Stimulated activated CD4-positive, alpha-beta T cell treated with anti-CD3 and anti-CD28 coated beads, Interleukin-1b, Interleukin-23, amount 100 ng/mL, for 24 hours (primary cell): ENCODE measurements around the gene GPR22.

ENCODE experiments used
- DNase-seq, 4 experiments: peaks; one replicate each; pipeline ENCODE4 v3.0.0-alpha.2; 2020; ENCODE audit warnings: low read depth in 4 of 4, low spot score in 1 of 4

GPR22 gene, protein sequence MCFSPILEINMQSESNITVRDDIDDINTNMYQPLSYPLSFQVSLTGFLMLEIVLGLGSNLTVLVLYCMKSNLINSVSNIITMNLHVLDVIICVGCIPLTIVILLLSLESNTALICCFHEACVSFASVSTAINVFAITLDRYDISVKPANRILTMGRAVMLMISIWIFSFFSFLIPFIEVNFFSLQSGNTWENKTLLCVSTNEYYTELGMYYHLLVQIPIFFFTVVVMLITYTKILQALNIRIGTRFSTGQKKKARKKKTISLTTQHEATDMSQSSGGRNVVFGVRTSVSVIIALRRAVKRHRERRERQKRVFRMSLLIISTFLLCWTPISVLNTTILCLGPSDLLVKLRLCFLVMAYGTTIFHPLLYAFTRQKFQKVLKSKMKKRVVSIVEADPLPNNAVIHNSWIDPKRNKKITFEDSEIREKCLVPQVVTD

DNA sequence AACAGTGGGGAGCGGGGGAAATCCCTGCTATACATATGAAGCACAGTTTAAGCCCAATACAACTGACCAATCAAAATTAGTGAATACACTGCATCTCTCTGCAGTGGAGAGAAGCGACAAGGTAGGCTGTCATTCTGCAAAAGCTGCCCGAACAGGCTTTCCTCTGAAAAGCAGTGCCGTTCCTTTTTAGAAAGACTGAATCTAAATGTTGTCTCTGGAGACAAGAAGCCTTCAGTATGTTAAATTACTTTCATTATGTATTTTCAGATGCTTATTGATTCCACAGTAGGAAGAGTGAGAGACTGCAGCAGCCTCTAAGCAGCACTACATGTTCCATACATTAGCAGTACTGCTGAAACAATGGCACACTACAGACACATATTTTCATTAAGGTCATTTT is at the start of gene GPR22:
TSS of gene GPR22 (plus strand) at position 129 of the 400 bp plus-strand sequence. CDS start 4,004 bp downstream, outside the sequence.
- DNase-seq: no peak

DNA sequence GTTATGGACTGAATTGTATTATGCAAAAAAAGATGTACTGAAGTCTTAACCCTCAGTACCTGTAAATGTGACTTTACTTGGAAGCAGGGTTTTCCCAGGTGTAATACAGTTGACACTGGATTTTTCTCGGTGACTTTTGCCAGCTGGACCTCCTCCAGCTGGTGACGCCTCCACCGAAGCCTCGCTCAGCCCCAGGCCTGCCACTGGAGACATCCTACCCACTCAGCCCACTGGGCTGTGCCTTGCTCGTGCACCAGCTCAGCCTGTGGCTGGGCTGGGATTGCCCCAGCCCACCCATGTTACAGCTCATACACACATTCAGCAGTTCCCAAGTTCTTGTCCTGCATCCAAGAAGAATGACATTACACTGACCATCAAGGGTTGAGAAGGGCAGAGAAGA is 42.4 kb upstream of the GPR22 start:
- no peak for DNase-seq

DNA sequence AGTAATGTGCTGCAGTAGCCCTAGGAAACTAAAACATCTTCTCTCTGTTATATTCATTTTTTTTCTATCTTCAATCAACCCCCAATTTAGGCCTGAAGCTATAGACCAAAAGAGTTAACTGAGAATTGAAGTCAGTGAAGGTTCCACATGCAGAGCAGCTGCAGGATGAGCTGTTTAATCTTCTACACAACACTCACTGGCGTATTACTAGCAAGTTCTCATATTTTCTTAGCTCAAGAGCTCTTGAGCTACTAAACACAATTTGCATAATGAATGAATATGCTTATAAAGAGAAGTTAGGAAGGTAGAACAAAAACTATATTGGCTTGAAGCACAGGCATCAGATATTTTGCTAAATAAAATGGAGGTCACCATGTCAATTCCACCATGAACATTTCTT is 41.2 kb upstream of the GPR22 start:
- no peak for DNase-seq

DNA sequence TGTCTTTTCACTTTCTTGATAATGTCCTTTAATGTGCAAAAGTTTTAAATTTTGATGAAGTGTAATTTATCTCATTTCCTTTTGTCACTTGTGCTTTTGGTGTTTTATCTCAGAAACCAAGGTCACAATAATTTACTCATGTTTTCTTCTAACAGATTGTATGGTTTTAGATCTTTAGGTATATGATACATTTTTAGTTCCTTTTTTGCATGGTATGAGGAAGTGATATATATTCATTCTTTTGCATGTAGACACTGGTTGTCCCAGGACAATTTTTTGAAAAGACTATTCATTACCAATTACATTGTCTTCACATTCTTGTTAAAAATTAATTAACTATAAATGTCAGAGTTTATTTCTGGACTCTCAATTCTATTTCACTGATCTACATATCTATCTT is 39.8 kb upstream of the GPR22 start:
- no peak for DNase-seq

DNA sequence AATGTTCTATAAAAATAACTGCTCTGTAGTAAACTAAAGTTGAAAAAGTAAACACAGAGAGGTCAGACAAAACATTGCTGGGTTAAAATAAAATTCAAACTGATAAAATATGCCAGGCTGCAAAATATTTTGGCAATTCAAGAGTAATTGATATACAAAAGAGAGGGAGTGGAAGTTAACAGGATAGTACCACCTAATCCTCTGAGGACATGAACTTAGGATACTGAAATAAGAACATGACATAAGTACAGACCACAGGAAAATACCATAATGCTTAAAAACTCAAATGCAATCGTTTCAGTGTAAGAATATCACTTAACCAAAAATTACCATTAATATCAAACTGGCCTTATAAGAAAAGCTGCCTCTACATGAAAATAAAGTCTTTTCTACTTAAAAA is 37.6 kb upstream of the GPR22 start:
- no peak for DNase-seq

DNA sequence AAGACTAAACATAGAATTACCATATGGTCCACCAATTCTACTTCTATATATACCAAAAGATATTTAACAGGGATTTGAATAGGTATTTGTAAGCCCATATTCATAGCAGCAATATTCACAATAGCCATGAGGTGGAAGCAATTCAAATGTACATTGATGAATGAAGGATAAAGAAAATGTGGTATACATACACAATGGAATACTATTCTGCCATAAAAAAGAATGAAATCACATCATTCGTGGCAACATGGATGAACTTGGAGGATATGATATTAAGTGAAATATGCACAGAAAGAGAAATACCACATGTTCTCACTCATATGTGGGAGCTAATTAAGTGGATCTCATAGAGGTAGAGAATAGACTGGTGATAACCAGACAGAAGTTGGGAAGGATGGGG is 34.1 kb upstream of the GPR22 start:
- DNase-seq: no peak

DNA sequence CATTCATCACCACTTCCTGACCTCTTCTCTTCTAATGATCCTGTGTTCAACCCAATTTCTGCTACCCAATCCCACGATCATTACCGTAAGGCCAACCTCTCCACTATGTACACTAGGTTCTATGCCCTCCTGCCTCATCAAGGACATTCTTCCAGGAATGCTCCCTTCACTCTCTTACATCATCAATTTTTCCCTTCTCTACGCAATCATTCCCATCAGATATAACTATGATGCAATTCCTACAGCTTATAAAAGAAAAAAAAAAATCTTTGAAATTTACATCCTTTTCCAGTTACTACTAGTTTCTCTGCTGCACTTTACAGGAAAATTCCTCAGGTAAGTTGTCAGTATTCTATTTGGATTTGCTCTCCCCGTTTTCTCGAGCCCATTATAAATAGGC is 30.8 kb upstream of the GPR22 start:
- DNase-seq: no peak

DNA sequence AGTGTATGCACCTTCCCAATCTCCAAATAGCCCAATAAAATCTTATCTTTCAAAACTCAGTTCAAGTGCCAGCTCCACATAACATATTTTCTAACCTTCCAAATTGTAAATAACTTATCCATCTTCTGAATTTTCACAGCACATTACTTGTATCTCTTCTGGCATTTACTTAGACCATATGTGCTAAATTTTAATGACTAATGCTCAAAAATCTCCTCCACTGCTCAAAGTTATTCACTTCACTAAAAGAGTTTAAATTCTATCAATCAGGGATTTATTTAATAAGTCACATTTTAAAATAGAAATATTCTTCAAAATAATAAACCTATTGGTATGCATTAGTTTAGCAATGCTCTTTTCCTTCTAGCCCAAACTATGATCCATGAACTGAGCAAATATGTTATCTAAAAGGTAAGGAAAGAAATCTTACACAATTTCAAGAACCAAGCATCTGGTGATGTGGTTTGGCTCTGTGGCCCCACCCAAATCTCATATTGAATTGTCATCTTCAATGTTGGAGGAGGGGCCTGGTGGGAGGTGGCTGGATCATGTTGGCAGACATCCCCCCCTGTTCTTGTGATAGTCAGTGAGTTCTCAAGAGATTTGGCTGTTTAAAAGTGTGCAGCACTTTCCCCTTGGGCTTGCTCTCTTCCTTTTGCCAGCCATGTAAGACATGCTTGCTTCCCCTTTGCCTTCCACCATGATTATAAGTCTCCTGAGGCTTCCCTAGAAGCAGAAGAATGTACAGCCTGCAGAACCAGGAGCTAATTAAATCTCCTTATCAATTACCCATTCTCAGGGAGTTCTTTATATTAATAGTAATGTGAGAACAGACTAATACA is 28.1 kb upstream of the GPR22 start:
- no peak for DNase-seq

DNA sequence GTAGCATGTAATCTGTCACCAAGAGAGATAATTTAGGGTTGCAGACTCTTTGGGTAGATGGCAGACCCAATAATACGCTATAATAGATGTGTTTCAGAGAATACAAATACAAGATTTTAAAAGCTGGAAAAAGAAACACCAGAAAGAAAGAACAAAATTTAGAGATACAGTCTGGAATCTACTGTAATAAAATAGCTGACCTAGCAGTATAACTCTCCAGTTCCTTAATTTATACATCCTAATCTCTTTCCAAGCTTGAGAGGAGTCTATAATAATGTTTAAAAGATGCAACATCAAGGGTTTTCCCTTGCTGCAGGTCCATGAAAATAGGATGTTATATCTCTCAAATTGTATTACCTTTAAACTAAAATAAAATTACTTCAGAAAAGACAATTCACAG is 27.2 kb upstream of the GPR22 start:
- DNase-seq: no peak

DNA sequence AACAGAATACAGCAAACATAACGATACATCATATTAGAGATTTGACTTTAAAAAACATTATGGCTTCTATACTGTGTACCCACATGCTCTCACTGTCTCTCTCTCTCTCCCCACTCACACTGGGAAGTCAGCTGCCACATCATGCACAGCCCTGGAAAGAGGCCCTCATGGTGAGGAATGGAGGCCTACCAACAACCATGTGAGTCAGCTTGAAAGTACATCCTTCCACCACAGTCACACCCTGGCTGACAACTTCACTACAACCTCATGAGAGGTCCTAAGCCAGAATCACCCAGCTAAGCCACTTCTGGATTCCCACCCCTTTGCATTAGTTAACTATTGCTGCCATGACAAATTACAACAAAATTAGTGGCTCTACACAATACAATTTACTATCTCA is 23.3 kb upstream of the GPR22 start:
- DNase-seq: no peak

DNA sequence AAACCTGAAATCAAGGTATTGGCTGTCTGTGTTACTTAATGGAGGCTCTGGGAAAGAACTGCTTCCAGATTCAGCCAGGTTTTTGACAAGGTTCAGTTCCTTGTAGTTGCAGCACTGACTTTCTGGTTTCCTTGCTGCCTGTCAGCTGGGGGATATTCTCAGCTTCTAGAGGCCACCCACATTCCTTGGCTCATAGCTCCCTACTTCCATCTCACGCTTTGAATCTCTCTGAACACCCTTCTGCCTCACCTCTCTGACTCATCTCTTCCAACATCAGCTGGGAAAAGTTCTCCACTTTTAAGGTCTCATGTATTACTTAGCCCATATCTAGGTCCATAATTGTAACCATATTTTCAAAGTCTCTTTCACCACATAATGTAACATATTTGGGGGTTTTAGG is 22.9 kb upstream of the GPR22 start:
- DNase-seq: no peak

DNA sequence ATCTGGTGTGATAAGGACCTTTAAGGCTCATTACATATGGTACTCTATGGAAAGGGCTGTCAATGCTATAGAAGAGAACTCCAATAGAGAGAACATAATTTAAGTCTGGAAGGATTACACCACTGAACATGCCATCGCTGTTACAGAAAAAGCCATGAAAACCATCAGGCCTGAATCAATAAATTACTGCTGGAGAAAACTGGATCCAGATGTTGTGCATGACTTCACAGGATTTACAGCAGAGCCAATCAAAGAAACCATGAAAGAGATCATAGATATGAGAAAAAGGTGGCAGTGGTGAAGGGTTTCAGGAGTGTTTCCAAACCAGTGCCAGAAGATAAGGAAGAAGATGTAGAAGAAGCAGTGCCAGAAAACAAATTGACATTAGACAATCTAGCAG is 18.9 kb upstream of the GPR22 start:
- no peak for DNase-seq

DNA sequence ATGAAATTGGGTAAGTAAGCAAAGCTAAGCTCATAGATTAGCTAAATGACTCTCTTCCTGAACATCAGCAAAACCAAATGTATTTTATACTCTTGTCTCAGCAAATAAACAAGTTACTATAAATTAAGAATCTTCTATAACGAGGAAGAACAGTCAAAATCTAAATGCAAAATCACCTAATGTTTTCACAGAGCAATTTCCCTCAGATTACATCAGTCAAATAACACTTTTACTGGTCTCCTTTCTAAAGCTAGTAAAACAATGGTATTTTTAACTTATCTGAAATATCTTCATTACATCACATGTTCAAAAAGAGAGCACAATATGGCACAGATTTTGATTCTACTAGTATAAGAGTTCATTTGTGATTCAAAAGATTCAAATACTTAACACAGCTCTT is 16.5 kb upstream of the GPR22 start:
- no peak for DNase-seq

DNA sequence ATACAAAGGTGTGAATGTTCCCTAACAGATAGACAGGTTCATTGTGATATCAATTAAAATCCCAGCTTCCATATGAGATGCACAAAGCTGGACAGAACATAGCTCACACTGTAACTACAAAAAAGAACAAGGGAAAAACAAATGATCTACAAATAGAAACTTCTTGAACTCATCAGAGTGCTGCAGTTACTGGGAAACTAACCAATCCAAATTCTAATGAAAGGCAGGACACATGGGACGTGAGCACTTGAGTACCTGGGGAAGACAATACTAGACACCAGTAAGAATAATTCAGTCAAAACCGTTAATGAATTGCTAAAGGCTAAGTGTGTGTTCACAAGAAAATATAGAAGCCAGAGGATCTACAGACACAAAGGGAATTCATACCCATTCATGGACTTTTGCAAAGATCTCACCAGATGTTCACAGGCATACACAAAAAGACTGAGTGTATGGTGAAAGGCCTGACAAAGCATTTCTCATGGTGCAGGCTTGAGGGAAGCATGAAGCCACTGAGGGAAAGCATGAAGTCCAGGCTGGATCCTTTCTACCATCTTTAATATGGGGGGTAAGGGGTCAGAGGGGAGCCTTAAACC is 7.8 kb upstream of the GPR22 start:
- no peak for DNase-seq

DNA sequence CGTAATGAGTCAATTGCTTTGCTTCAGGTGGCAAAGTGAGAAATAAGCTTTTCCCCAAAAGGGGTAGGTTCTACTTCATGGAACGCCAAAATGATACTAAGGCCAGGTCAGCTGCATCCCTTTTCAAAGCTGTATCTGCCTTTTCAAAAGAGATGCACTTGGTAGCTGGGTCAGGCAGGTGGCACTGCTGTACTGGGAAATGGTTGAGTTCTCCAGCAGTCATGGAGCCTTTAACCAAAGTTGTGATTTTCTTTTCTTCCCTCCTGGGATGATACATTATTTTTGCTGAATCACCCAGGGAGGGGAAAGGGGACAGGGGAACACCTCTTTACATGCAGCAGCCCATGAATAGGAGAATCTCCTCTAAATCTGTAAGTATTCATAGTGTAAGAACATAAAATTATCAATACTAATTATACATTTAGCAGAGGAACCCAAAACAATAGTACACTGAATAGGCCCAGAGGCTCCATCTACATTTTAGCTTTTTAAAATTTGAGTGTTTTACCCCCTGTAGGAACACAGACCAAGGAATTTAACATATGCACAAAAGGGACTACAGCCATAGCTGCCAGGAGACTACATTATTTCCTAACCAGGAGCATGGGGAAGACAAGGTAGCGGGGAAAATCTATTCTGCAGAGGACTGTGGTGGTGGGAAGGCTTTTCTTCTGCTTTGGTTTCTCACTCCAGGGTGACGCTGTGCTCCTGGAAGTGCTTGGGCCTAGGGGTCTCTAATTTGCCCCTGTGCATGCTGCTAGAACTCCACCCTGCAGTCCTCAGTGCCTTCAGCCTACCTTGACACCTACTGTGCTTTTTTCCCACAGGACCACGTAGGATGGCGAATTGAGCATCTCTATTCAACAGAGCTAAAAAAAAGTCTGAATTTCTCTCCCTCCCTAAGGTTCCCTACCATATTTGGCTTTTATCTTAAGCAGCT is 6.4 kb upstream of the GPR22 start:
- DNase-seq: no peak

DNA sequence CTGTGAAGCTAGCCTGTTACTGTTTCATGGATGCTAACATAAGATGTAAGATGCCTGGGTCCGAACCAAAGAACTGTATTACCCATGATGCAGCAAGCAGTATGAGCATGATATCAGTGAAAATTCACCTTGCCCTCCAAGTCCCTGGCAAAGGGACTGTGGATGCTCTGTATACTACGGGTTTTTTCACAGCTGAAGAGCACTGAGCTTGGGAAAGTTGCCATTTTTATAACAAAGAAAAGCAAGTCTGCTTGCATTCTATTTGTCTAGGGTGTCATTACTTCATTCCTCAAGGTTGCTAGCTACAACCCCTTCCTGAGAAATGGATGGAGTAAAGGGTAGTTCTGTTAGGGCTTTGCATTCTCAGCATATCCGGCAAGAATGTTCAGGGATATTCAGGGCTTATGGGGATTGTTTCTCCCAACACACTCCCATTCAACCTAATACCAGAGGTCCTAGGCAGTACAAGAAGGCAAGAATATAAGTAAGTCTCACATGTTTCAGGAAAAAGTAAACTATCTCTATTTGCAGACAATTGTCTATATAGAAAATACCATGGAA is 5.1 kb upstream of the GPR22 start:
- DNase-seq: no peak

DNA sequence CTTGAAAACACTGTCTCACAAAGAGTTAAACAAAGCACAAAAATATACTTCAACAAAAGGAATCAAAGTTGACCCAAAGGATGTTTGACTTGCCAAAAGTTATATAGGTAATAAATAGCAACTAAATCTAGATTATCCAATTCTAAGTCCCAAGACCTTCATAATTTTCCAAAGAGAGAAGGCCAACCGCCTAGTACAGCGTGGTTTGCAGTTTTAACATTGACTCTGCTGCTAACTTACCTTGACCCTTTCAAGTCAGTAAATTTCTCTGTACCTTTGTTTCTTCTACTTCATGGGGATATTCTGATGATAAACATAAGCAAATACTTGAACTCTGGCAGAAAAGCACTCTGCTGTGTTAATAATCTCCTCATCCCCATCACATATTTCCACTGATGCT is 1.9 kb upstream of the GPR22 start:
- DNase-seq: no peak

DNA sequence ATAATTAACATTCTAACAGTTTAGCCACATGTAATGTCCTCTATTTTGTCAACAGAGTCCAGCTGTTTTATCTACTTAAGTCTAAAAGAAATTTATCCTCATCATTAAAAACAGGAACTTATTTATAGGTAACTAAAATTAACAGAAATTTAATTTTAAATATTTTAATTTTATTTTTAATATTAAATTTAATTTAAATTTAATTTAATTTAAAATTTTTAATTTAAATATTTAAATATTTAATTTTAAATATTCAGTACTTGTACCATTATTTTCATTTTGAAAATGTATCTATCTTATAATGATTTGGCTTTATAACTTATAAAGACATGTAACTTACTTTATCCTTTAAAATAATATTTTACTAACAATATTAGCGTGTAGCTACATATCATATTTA is 1.0 kb upstream of the GPR22 start:
- DNase-seq: no peak

DNA sequence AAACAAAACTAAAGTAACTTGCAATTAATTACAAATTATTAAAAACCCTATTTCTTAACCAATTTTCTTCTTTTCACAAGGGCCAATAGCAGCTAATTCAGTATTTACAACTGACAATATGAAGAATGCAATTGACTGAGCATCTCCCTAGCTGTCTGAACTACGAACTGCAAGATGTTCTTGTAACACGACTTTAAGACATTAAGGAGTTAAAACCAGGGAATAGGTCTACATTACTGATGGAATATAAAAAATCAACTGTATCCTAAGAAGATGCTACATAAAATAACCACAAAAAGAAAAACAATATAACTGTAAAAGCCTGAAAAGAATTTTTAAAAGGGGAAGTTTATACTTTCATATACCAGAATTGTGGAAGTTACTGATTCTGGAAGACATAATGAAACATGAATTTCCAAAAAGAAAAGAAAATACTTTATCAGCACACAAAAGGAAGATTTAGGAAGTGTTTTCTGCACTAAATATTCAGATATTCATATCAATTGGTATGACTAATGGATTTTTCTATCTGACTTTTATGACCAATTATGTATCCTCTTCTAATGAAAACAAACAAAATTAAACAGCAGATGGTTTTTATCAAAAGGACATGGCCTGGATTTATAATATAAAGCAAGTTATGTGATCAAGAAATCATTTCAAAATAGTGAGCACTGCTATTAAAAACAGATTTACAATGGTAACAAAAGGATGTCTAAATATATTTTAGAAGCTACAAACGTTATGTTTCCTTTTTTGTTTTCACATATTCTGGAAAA is 1.6 kb downstream of the GPR22 start:
- DNase-seq: no peak

DNA sequence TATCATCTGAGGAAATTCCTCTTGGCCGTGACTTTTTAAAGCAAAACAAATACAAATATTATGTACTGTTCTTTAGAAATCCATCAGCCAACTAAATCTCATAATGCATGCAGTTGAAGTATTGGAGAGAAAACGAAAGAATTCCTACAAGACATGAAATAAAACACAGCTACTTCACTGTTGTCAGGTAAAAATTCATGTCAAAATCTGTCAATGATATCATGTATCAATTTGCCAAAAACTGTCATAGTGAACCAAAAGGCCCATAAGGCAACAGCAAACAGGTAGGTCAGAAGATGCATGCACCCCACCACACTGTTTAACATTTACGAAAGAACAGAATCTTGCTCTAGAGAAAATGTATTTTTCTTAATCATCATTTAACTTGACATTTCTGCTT is 2.3 kb downstream of the GPR22 start:
- DNase-seq: no peak
